Measurements from ENCODE around the gene PRKG2. TPM values are rescaled to one million over a fixed set of nuclear protein-coding genes. Genes with fewer than 3 reads are reported as not detected.

Gene PRKG2
- total RNA-seq, 1 donor from 2014 or later, result 11.9 TPM

DNA sequence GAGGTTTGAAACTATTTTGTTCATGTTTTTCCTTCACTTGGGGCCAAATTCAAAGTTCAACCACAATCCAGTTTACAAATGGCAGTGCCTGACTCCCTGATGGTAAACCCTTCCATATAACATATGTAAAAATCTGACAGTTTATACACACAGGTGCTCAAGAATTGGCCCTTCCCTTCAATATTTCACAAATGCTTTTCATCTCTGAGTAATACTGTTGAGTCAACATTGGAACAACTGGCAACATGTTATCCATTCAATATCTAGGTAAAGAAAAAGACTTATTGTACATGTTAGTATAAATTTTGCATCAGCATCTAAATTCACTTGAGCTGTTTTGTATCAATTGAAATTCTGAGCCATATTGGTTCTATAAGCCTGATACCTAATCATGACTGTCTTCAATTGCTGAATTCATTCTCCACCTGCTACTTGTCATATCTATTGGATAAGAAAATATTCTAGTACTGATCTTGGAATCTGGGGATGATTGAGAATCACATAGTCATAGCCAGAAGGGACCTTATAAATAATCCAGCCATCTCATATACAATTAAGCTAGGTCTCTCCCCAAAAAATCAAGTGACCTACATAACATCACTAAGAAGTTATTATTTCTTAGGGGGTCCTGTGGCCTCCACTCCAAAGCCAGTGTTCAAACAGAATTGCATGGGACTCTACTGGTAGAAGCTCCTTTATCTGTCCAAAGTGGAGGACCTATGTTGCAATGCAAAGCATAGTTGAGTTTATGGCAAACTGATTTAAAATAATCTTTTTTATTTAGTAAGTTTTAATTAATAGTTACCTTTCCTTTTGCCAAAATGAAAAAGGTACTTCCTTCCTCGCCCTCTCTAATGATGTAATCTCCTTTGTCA is 61.9 kb downstream of the PRKG2 start:
- TF ChIP-seq, protein P1, sequence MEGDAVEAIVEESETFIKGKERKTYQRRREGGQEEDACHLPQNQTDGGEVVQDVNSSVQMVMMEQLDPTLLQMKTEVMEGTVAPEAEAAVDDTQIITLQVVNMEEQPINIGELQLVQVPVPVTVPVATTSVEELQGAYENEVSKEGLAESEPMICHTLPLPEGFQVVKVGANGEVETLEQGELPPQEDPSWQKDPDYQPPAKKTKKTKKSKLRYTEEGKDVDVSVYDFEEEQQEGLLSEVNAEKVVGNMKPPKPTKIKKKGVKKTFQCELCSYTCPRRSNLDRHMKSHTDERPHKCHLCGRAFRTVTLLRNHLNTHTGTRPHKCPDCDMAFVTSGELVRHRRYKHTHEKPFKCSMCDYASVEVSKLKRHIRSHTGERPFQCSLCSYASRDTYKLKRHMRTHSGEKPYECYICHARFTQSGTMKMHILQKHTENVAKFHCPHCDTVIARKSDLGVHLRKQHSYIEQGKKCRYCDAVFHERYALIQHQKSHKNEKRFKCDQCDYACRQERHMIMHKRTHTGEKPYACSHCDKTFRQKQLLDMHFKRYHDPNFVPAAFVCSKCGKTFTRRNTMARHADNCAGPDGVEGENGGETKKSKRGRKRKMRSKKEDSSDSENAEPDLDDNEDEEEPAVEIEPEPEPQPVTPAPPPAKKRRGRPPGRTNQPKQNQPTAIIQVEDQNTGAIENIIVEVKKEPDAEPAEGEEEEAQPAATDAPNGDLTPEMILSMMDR (conservative IDR thresholded peaks at IDR 0.05), result no peak
- DNase-seq (ENCODE audit: extremely low spot score, unreplicated experiment), result no peak
- Mint-ChIP-seq H3K36me3 (peaks cover 3% of the 10 kb centered on the region), H3K9me3 (no peaks in the 10 kb centered on the region), H3K27ac (peak overlapping the region; percentile 92), H3K4me3 (peak overlapping the region; percentile 87), H3K27me3 (peaks cover 3% of the 10 kb centered on the region), H3K4me1 (ENCODE audit: unreplicated experiment) (peaks cover 4% of the 10 kb centered on the region)

DNA sequence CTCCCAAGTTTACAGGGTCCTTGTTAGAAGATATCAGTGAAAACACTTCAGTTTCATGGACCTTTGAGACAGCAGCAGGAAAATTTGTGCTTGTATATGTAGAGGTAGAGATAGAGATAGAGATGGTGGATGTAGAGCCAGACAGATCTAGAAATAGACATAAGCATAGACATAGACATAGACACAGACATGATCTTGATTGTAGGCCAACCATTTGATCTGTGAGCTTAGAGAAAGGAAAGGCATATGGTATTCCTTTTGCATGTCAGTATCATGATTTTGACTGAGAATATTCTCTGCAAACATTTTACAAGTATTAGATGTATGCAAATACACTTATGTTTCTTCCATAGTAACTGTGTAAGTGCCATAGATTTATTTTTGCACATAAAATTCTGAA is 65.0 kb downstream of the PRKG2 start:
- TF ChIP-seq, protein P1 (conservative IDR thresholded peaks at IDR 0.05), result no peak
- H3K36me3 Mint-ChIP-seq, result peaks cover 6% of the 10 kb centered on the region
- H3K9me3 Mint-ChIP-seq, result no peaks in the 10 kb centered on the region
- peaks cover 4% of the 10 kb centered on the region for H3K4me1 Mint-ChIP-seq (ENCODE audit: unreplicated experiment)
- no peak for DNase-seq (ENCODE audit: extremely low spot score, unreplicated experiment)
- peaks cover 3% of the 10 kb centered on the region for H3K27me3 Mint-ChIP-seq
- no peak overlapping the region for H3K4me3 Mint-ChIP-seq
- H3K27ac Mint-ChIP-seq, result no peak overlapping the region

DNA sequence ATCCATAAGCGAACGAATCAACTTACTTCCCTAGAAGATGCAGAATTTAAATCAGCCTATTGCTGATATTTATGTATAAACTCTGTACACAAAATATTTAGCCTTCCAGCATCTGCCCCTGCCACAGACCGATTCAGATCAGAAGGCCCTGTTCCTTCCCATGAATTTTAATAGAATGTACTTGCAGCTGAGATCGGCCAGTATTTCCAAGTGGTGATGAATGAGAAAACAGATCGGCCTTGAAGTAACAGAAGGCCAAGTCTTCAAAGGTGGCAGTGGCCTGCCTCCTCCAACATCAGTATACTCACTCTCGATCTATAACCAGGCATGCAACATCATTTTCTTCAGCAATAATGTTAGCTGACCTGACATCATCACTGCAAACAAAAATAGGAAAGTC is 66.4 kb downstream of the PRKG2 start:
- DNase-seq (ENCODE audit: extremely low spot score, unreplicated experiment), result no peak
- Mint-ChIP-seq H3K27me3 (peaks cover 1% of the 10 kb centered on the region), H3K36me3 (peaks cover 4% of the 10 kb centered on the region), H3K4me3 (no peak overlapping the region), H3K27ac (no peak overlapping the region), H3K4me1 (ENCODE audit: unreplicated experiment) (peaks cover 4% of the 10 kb centered on the region), H3K9me3 (no peaks in the 10 kb centered on the region)
- TF ChIP-seq, protein P1 (conservative IDR thresholded peaks at IDR 0.05), result no peak

DNA sequence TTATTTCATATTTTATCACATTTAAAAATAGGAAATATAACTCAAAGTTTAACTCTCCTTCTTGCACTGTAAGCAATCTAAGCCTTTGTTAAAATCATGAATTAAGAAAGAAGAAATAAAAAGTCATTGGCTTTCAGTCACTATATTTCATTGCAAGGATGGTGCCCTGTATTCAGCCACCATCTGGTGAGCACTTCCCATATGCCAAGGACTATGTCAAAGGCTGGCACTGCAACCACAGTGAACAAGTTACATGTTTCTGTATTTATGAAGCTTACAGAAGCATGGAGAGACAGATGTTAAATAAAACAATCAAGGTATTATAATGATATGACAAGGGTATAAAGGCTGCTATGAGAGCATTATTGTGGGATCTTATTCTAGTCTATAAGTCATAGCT is 68.6 kb downstream of the PRKG2 start:
- H3K4me1 Mint-ChIP-seq (ENCODE audit: unreplicated experiment), result peaks cover 7% of the 10 kb centered on the region
- DNase-seq (ENCODE audit: extremely low spot score, unreplicated experiment), result no peak
- no peaks in the 10 kb centered on the region for H3K9me3 Mint-ChIP-seq
- peaks cover 3% of the 10 kb centered on the region for H3K36me3 Mint-ChIP-seq
- H3K4me3 Mint-ChIP-seq, result no peak overlapping the region
- H3K27me3 Mint-ChIP-seq, result no peaks in the 10 kb centered on the region
- H3K27ac Mint-ChIP-seq, result no peak overlapping the region
- TF ChIP-seq, protein P1 (conservative IDR thresholded peaks at IDR 0.05), result no peak

DNA sequence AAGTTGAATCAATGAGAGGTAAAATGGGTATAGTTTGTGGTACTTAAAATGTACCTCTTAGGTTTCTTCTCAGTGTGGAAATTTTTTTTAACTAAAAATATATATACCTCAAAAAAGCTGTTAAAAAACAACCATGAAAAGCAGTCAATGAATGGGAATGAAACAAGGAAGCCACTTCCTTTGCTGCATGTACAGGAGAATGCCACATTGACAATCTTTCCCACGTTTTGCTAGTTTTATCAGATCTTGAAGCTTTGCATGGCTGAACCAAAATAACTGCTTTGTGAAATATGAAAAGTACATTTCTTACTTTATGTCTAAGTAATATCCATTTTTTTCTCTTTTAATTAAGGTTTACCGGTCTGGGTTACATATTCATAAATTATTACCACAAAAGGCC is 71.8 kb downstream of the PRKG2 start:
- Mint-ChIP-seq H3K4me1 (ENCODE audit: unreplicated experiment) (peaks cover 3% of the 10 kb centered on the region), H3K27ac (no peak overlapping the region), H3K9me3 (no peaks in the 10 kb centered on the region), H3K4me3 (no peak overlapping the region), H3K27me3 (no peaks in the 10 kb centered on the region), H3K36me3 (peaks cover 3% of the 10 kb centered on the region)
- no peak for DNase-seq (ENCODE audit: extremely low spot score, unreplicated experiment)
- TF ChIP-seq, protein P1 (conservative IDR thresholded peaks at IDR 0.05), result no peak
